Heart right ventricle (tissue), 16 donors: ENCODE measurements around the gene CLIP4. TPM values are rescaled to one million over a fixed set of nuclear protein-coding genes. Genes with fewer than 3 reads are reported as not detected.

Source experiments
- ATAC-seq, 8 donors: fragments of 200-7000 bp; cut with Tn5 transposase; one replicate each; pipeline ENCODE4 v1.9.1; 2020; ENCODE audit warnings: mild to moderate bottlenecking in 8 of 8, moderate library complexity in 8 of 8, moderate number of reproducible peaks in 1 of 8
- DNase-seq, 2 donors: peaks; one replicate each; pipeline ENCODE4 v3.0.0-alpha.2; 2020
- H3K27ac ChIP-seq, 10 donors: fragments of 200-600 bp; sonication (generic) in 2 of 10; one replicate each; pipeline versions ENCODE4 v1.5.0 to v1.8.0; 2020 to 2022; ENCODE audit warnings: mild to moderate bottlenecking in 3 of 10
- H3K27me3 ChIP-seq, 7 donors: fragments of 200-600 bp; one replicate each; pipeline ENCODE4 v1.8.0; 2021 to 2022; ENCODE audit warnings: mild to moderate bottlenecking in 2 of 7
- H3K36me3 ChIP-seq, 9 donors: fragments of 200-600 bp; sonication (generic) in 1 of 9; one replicate each; pipeline versions ENCODE4 v1.5.0 to v1.8.0; 2020 to 2022; ENCODE audit warnings: mild to moderate bottlenecking in 2 of 9
- H3K4me1 ChIP-seq, 9 donors: fragments of 200-600 bp; sonication (generic) in 1 of 9; one replicate each; pipeline versions ENCODE4 v1.5.0 to v1.8.0; 2020 to 2022; ENCODE audit warnings: mild to moderate bottlenecking in 4 of 9
- H3K4me3 ChIP-seq, 10 donors: fragments of 200-600 bp; sonication (generic) in 2 of 10; one replicate each; pipeline versions ENCODE4 v1.5.0 to v1.8.0; 2020 to 2022; ENCODE audit warnings: mild to moderate bottlenecking in 7 of 10, moderate library complexity in 2 of 10
- H3K9me3 ChIP-seq, 11 donors: fragments of 200-600 bp in 10 of 11; sonication (generic) in 2 of 11; one replicate each; pipeline versions ENCODE4 v1.5.0 to v1.8.0; 2013 to 2022; ENCODE audit warnings: mild to moderate bottlenecking in 2 of 11, control low read depth in 1 of 11, moderate library complexity in 1 of 11
- WGBS, 2 donors: extraction: QIAGEN DNeasy Blood & Tissue Kit; methylation state at CpG; one replicate each; pipeline ENCODE4 v1.1.7; 2013; ENCODE audit warnings: inconsistent platforms in 1 of 2; 5-methylcytosine and 5-hydroxymethylcytosine counted together
- intact Hi-C, 10 donors: fragments of 100-400 bp; cut with DNase I; formaldehyde crosslinking; loops; one replicate each; pipeline versions ENCODE4 v1.11.1 to v1.14.2; 2022
- polyA plus RNA-seq, 2 donors: library from polyadenylated mRNA; stranded (reverse); fragments of 200-250 nt; gene quantifications; one replicate each; pipeline ENCODE4 v1.2.3, GENCODE V29; 2013
- total RNA-seq, 10 donors: library from RNA; stranded (reverse); fragmentation: NEBNext Ultra II Directional in 3 of 10; extraction: Animal tissue kit (Norgen Biotek cat#: 25700) in 3 of 10; gene quantifications; one replicate each; pipeline versions ENCODE4 v1.2.1 to v1.2.4, GENCODE V29; 2021 to 2023
- TF ChIP-seq, protein P1 (sequence below), 9 donors: fragments of 200-600 bp; sonication (generic) in 2 of 9; IDR thresholded peaks; one replicate each; pipeline versions ENCODE4 v1.5.0 to v1.8.0; 2021 to 2022; ENCODE audit warnings: antibody characterized with exemption in 9 of 9, mild to moderate bottlenecking in 5 of 9, moderate library complexity in 1 of 9
- donor health status: Arrhythmogenic right ventricular cardiomyopathy.
- donor health status: ischemic (EF 13 %, LVEDD 7.1; RV severe dilation, severe dysfunction).
- donor health status: healthy with polysubstance abuse.
- donor health status: DM: no; HTN: yes; CAD: no.
- donor health status: DM: no; HTN: no; CAD: no.
- donor health status: ischemic (EF 25% LVEDD 6.9; RV normal size, moderate dysfunction).
- donor health status: ischemic (EF 25% LVEDD 5.7; RV mildly dilated, moderate dysfunction).
- donor health status: healthy.
- donor health status: DM: yes; HTN: yes; CAD: no.
- donor health status: Ischemic cardiomyopathy.
- donor health status: ischemic (EF 35%, LVEDD 5.7; RV mildly dilated, moderate dysfunction).
- donor health status: nonischemic (EF 11% LVEDD 7.7; RV severe dilation, severe dysfunction).
- donor health status: DM: yes; HTN: yes; CAD: no.
- donor health status: PGD.
- donor health status: ischemic (EF 29% LVEDD 5.4; RV normal size, mild dysfunction).
- donor health status: nonischemic (EF 23%, LVEDD 6.1; RV moderate dilation, normal function).

CLIP4 gene
- total and polyA plus RNA-seq, 12 donors, result 8.3 to 55.2 (median 42.8) TPM

- Histone ChIP-seq H3K36me3 (peaks cover 0 to 10% (median 0%) of the 10 kb centered on the region in 9 donors), H3K4me1 (peaks cover 0 to 9% (median 0%) of the 10 kb centered on the region in 9 donors), H3K27ac (no peak overlapping the region), H3K27me3 (no peaks in the 10 kb centered on the region), H3K4me3 (no peak overlapping the region), H3K9me3 (no peaks in the 10 kb centered on the region)
- DNase-seq, result no peak
- intact Hi-C loops, result loop anchor here in 9 of 10 donors (1.0 to 10.0 kb wide), 5 partner anchors 233 to 371 kb away; no protein-coding TSS in a partner anchor
- TF ChIP-seq, protein P1, sequence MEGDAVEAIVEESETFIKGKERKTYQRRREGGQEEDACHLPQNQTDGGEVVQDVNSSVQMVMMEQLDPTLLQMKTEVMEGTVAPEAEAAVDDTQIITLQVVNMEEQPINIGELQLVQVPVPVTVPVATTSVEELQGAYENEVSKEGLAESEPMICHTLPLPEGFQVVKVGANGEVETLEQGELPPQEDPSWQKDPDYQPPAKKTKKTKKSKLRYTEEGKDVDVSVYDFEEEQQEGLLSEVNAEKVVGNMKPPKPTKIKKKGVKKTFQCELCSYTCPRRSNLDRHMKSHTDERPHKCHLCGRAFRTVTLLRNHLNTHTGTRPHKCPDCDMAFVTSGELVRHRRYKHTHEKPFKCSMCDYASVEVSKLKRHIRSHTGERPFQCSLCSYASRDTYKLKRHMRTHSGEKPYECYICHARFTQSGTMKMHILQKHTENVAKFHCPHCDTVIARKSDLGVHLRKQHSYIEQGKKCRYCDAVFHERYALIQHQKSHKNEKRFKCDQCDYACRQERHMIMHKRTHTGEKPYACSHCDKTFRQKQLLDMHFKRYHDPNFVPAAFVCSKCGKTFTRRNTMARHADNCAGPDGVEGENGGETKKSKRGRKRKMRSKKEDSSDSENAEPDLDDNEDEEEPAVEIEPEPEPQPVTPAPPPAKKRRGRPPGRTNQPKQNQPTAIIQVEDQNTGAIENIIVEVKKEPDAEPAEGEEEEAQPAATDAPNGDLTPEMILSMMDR (IDR thresholded peaks at IDR 0.05), result no peak
- WGBS, 2 donors, result 79 to 80% methylated on average over 8 of the region's 8 CpGs
- ATAC-seq, result no peak
These were observed 80.6 kb downstream of the CLIP4 start for GRCh38 chr2:29195796-29196195.

GRCh38 chr2:29196792-29197788, 81.9 kb downstream of the CLIP4 start:
- H3K27me3 ChIP-seq, result no peaks in the 10 kb centered on the region
- peaks cover 0 to under 1% (median 0%) of the 10 kb centered on the region in 9 donors for H3K36me3 ChIP-seq
- no peaks in the 10 kb centered on the region for H3K9me3 ChIP-seq
- DNase-seq, result peak; percentile 46 to 62
- intact Hi-C loops, result loop anchor here (1.0 to 10.0 kb wide), 6 partner anchors 235 to 372 kb away; no protein-coding TSS in a partner anchor
- 29 to 31% methylated on average over 14 of the region's 14 CpGs for WGBS, 2 donors
- H3K4me3 ChIP-seq, result no peak overlapping the region
- TF ChIP-seq, protein P1 (IDR thresholded peaks at IDR 0.05), result peak; percentile 46 to 90 (median 82)
- no peak overlapping the region for H3K27ac ChIP-seq
- H3K4me1 ChIP-seq, result peaks cover 0 to 9% (median 0%) of the 10 kb centered on the region in 9 donors
- ATAC-seq, result peak; percentile 67 to 90 (median 83)

GRCh38 chr2:29201979-29202378, 86.8 kb downstream of the CLIP4 start:
- Histone ChIP-seq H3K4me1 (peaks cover 0 to 4% (median 0%) of the 10 kb centered on the region in 9 donors), H3K27me3 (no peaks in the 10 kb centered on the region), H3K9me3 (no peaks in the 10 kb centered on the region), H3K27ac (no peak overlapping the region), H3K36me3 (peaks cover 0 to 3% (median 0%) of the 10 kb centered on the region in 9 donors), H3K4me3 (no peak overlapping the region)
- WGBS, 2 donors, result 47 to 57% methylated on average over 5 of the region's 5 CpGs
- DNase-seq (no peak), ATAC-seq (no peak)
- TF ChIP-seq, protein P1 (IDR thresholded peaks at IDR 0.05), result no peak
- intact Hi-C loops, result loop anchor here in 1 of 10 donors (10.0 kb wide), 1 partner anchor 377 kb away; no protein-coding TSS in a partner anchor

DNA sequence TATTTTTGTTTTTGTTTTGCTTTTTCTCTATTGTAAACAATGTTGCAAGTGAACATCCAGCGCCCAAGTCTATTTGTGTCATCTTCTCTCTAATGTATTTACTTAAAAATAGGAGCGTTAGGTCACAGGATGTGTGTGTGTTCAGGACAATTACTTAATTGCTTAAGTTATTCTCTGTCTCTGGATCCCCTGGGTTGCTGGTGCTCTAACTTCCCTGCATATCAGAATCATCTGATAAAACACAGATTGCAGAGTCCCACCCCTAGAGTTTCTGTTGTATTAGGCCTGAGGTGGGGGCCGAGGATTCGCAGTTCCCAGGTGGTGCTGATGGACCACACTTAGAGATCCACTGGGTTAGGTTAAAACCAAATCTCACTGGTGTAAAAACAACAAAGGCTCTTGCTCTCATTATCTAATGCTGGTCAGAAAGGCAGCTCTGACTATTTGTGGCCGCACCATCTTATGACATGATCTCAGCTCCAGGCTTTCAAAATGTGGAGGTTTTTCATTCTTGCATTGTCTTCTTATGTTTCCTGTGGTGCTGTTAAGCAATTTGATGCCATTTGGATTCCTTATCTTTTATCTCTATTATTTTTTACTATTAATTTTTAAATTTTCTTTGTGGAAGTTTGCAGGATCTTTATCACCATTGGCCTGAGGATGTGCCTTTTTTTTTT, 87.7 kb downstream of the CLIP4 start:
- 73% methylated on average over 5 of the region's 5 CpGs for WGBS, 2 donors
- Histone ChIP-seq H3K27ac (no peak overlapping the region), H3K9me3 (no peaks in the 10 kb centered on the region), H3K27me3 (no peaks in the 10 kb centered on the region), H3K4me3 (no peak overlapping the region), H3K4me1 (no peaks in the 10 kb centered on the region), H3K36me3 (peaks cover 0 to 3% (median 0%) of the 10 kb centered on the region in 9 donors)
- TF ChIP-seq, protein P1 (IDR thresholded peaks at IDR 0.05), result no peak
- intact Hi-C loops, result loop anchor here in 1 of 10 donors (10.0 kb wide), 1 partner anchor 378 kb away; no protein-coding TSS in a partner anchor
- ATAC-seq (no peak), DNase-seq (no peak)
